Activated CD8-positive, alpha-beta memory T cell treated with anti-CD3 and anti-CD28 coated beads, Interleukin-2, amount 50 U/mL, for 4 hours (primary cell): ENCODE results near the gene C1orf52.
A peak's percentile ranks its signal among the peaks of the same experiment; 100 is the strongest.

Experiments
- DNase-seq: peaks from one replicate; pipeline ENCODE4 v3.0.0-alpha.2; 2020

C1orf52 gene

GRCh38 chr1:85229574-85230097, 29.8 kb downstream of the C1orf52 start:
- DNase-seq: no peak

- DNase-seq: no peak
Measured at GRCh38 chr1:85228972-85229371, 30.5 kb downstream of the C1orf52 start.

- no peak for DNase-seq
Measured at GRCh38 chr1:85225624-85226380, 33.7 kb downstream of the C1orf52 start.

GRCh38 chr1:85224734-85225623, 34.5 kb downstream of the C1orf52 start:
- no peak for DNase-seq

- DNase-seq: no peak
Measured at GRCh38 chr1:85224295-85224694, 35.2 kb downstream of the C1orf52 start.

GRCh38 chr1:85223334-85223733, 36.1 kb downstream of the C1orf52 start:
- DNase-seq: no peak

GRCh38 chr1:85220756-85221201, 38.7 kb downstream of the C1orf52 start:
- DNase-seq: no peak

- no peak for DNase-seq
Measured at GRCh38 chr1:85219853-85220610, 39.4 kb downstream of the C1orf52 start.

- no peak for DNase-seq
Measured at GRCh38 chr1:85216697-85217096, 42.8 kb downstream of the C1orf52 start.

- DNase-seq: no peak
Measured at GRCh38 chr1:85214654-85215053, 44.8 kb downstream of the C1orf52 start.

- DNase-seq: no peak
Measured at GRCh38 chr1:85208488-85208887, 51.0 kb downstream of the C1orf52 start.

- DNase-seq: no peak
Measured at GRCh38 chr1:85203573-85204171, 55.8 kb downstream of the C1orf52 start.

- no peak for DNase-seq
Measured at GRCh38 chr1:85202864-85203255, 56.6 kb downstream of the C1orf52 start.

GRCh38 chr1:85202092-85202863, 57.2 kb downstream of the C1orf52 start:
- no peak for DNase-seq

- DNase-seq: peak; percentile 70
Measured at GRCh38 chr1:85201340-85202091, 57.9 kb downstream of the C1orf52 start.

GRCh38 chr1:85200463-85201339, 58.8 kb downstream of the C1orf52 start, which contains the start of gene SYDE2:
Gene SYDE2, minus strand, starts transcription at chr1:85201016. Its CDS starts 20 bp downstream, at chr1:85200996.
- DNase-seq: peak; percentile 79
